Stimulated activated CD8-positive, alpha-beta memory T cell treated with anti-CD3 and anti-CD28 coated beads, Interleukin-12 subunit alpha, Interleukin-12 subunit beta, amount 100 ng/mL, for 1 hour (primary cell): ENCODE results near the gene ATP8B3.

Source experiments
- DNase-seq: peaks from one replicate; pipeline ENCODE4 v3.0.0-alpha.2; 2020; ENCODE audit warnings: low read depth

Gene ATP8B3, protein sequence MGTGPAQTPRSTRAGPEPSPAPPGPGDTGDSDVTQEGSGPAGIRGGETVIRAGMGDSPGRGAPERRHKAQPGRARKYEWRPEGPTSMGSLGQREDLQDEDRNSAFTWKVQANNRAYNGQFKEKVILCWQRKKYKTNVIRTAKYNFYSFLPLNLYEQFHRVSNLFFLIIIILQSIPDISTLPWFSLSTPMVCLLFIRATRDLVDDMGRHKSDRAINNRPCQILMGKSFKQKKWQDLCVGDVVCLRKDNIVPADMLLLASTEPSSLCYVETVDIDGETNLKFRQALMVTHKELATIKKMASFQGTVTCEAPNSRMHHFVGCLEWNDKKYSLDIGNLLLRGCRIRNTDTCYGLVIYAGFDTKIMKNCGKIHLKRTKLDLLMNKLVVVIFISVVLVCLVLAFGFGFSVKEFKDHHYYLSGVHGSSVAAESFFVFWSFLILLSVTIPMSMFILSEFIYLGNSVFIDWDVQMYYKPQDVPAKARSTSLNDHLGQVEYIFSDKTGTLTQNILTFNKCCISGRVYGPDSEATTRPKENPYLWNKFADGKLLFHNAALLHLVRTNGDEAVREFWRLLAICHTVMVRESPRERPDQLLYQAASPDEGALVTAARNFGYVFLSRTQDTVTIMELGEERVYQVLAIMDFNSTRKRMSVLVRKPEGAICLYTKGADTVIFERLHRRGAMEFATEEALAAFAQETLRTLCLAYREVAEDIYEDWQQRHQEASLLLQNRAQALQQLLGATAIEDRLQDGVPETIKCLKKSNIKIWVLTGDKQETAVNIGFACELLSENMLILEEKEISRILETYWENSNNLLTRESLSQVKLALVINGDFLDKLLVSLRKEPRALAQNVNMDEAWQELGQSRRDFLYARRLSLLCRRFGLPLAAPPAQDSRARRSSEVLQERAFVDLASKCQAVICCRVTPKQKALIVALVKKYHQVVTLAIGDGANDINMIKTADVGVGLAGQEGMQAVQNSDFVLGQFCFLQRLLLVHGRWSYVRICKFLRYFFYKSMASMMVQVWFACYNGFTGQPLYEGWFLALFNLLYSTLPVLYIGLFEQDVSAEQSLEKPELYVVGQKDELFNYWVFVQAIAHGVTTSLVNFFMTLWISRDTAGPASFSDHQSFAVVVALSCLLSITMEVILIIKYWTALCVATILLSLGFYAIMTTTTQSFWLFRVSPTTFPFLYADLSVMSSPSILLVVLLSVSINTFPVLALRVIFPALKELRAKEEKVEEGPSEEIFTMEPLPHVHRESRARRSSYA (N-terminal part only)

GRCh38 chr19:1811942-1812425 is at the start of gene ATP8B3:
TSS of gene ATP8B3 (minus strand) at chr19:1812276. CDS start at chr19:1811736, 540 bp downstream.
- peak; percentile 59 for DNase-seq

GRCh38 chr19:1861599-1862031 is 49.5 kb upstream of the ATP8B3 start:
- DNase-seq: no peak

DNA sequence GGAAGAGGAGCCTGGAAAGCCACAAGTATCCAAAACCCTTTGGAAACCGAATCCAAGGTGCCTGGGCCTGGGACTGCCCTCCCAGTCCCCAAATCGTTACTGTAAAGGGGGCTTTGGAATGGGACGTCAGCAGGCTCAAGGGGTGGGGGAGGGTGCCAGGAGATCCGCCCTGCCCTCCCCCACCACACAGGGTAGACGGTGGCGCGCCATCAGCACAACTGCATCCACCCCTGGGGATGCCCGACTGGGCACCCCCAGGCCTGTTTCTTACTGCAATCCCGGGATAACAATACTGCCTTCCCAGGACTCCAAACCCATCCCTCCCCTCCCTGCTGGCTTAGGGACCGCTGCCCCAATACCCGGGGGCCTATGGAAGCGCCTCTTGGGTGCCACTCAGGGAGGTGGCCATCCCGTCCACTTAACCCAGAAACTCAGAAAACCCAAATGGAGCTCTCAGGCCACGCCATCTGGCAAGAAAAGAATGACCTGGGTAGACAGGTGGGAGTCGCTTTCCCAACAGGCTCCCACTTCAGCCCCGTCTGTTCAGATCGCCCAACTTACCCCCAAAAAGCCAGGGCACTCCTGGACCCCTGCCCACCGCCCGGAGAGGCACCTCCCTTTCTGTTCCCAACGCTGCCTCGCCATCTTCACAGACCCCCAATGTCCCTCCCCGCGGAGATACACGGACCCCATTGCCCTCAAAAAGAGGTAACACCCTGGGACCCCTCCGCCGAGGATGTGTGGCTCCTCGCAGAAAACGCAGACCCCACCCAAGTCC is 48.9 kb upstream of the ATP8B3 start:
- no peak for DNase-seq

GRCh38 chr19:1860042-1860775 is 48.1 kb upstream of the ATP8B3 start:
- DNase-seq: no peak

GRCh38 chr19:1859331-1859781 is 47.3 kb upstream of the ATP8B3 start:
- DNase-seq: no peak

- DNase-seq: no peak
These were observed 46.5 kb upstream of the ATP8B3 start for GRCh38 chr19:1858412-1859081.

DNA sequence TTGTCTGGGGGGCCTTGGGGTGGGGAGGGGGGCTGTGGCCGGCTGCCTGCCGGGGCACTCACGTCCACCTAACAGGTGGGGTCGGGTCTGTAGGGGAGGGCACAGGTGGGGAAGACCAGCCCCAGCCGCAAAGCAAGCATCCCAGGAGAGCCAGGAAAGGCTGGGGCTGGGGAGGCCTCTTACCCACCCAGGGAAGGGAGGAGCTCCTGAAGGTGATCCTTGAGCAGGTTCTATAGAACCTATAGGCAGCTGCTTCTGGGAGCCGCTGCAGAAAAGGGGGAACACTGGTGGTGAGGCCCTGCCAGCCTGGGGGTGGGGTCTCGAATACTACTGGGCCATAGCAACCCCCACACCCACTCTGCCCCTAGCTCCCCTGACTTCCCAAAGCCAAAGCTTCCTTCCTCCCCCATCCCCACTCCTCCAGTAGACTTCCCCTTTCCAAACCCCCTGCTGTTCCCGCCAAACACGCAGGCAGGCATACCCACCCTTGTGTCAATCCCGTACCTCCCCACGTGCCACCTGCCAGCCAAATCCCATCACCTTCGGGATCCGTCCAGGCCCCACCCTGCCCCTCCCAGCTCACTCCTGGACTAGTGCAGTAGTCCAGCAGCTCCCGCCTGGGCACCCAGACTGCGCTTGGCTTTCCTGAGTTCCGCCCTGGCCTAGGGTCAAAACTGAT is 45.7 kb upstream of the ATP8B3 start:
- no peak for DNase-seq

DNA sequence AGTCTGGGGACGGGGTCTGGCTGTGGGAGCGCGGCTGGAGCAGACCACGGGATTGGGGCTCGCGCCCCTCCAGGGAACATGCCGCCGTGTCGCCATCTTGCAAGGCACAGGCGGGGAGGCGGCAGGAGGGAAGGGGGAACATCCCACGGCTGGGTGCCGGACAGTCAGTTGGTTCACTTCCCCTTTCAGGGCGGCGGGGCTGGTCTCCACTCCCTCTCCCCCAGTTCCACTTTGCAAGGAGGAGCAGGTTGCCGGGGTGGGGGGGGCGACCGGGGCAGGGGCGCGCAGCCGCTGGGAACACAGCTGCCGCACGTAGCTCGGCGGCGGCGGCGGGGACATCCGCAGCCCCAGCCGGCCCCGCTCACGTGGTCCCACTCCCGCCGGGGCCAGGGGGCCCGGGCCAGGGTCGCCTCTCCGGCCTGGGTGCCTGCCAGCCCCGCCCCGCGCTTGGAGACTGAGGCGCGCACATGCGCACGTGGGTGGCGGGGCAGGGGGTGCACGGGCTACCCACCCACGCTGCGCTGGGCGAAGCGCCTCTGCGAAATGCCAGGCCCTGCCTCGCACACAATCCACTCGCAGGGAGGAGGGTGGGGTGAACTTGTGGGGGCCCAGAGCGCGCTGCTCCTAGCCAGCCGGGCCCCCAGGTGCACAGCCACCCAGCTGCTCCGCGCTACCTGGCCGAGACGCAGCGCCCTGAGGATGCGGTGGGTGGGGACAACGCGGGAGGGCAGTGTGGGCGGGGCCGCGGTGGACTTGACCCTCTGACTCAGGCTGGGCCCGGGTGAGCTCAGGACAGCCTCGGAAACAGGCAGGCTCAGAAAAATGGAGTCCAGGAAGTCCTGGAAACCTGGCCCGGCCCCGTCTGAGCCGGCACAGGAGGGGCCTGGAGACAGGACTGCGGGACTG is 44.9 kb upstream of the ATP8B3 start:
- no peak for DNase-seq

DNA sequence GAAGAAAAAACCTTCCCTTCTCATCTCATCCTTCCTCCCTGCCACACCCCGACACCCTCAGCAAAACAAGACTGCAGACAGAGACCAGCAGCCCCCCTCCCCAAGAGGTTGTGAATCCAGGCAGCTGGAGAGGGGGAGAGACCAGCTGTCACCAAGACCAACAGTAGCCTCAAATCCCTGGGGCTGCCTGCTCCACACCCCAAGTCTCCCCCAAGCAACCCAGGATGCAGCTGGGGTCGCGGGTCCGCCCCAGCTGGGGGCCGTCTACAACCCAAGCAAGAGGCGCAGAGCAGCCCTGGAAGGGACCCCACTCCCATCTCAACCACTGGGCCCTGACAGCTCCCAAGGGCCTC is 44.2 kb upstream of the ATP8B3 start:
- DNase-seq: no peak

DNA sequence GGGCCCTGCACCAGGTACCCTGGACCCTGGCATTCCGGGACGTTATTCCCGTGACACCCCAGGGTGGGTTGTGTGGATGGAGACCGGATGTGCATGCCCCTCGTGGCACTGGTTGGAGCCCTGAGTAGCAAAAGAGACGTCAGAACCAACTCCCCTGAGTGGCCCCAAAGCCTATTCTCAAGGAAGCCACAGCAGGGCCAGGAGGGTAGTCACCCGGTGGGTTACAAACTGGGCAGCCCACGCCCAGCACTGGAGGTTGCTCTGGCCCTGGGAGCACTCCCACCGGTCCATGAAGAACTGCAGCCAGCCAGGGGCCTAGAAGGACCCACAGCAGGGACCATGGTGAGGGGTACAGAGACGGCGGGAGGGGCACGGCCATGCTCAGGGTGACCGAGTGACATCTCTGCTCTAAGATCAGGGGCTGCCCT is 43.8 kb upstream of the ATP8B3 start:
- DNase-seq: no peak

- peak; percentile 65 for DNase-seq
These were observed 43.2 kb upstream of the ATP8B3 start for GRCh38 chr19:1855040-1855827.

DNA sequence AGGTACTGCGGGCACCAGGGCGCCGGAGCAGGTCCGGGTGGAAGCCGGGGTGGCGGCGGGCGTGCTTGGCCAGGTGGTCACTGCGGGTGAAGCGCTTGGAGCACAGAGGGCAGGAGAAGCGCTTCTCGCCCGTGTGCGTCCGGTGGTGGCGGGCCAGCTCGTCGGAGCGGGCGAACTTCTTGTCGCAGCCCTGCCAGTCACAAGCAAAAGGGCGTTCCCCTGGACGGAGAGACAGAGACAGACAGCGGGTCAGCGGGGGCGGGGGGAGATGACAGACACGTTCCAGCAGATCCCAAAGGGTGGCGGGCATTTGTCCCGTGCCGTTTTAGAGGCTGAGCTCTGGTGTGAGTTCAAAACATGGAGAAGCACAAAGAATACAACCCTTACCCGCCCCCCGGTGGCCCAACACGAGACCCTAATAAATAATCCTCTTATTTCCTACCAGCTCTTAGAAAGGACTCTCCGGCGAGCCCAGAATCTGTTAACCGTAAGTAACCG is 42.5 kb upstream of the ATP8B3 start:
- no peak for DNase-seq

- DNase-seq: no peak
These were observed 42.0 kb upstream of the ATP8B3 start for GRCh38 chr19:1854039-1854541.

DNA sequence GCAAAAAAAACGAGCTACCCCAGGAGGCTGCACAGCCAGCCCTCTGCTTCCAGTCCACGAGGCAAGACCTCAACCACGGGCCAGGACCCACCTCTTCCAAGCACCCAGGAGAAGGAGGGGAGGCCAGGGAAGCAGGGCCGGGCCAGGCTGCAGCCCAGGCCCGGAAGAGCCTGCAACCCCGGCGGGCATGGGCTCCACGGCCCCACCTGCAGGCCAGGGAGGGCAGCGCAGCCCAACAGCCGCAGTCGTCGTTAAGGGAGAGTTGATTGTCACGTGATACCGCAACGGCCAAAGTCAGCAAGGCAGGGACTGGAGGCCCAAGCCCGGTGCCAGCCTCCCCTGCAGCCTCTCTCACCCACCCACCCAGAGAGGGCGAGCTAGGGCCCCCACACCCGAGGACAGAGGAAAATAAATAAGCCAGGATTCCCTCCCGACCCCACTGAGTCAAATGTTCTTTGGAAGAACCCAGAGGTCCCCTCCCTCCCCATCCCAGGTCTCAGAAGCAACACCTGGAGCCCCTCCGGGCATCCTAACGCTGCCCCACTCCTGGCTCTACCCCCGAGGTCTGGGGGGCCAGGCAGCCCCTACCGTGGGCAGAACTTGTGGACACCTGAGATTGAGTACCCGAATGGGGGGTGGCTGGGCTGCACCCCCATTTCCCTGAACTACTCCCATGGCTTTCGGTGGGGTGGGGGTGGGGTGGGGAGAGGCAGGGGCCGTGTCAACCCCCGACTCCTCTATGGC is 41.4 kb upstream of the ATP8B3 start:
- DNase-seq: peak; percentile 57

GRCh38 chr19:1852581-1853128 is 40.6 kb upstream of the ATP8B3 start:
- DNase-seq: no peak
